BLaER1 (cell line): Measurements from ENCODE around the gene RBM23.

Experiments used
- H3K27ac ChIP-seq: shearing (Covaris generic); formaldehyde crosslinking; 2 replicates; pipeline ENCODE4 v1.8.1; 2022
- H3K27me3 ChIP-seq: shearing (Covaris generic); formaldehyde crosslinking; 2 replicates; pipeline ENCODE4 v1.8.1; 2022
- H3K36me3 ChIP-seq: shearing (Covaris generic); formaldehyde crosslinking; 2 replicates; pipeline ENCODE4 v1.8.1; 2022
- H3K4me1 ChIP-seq: shearing (Covaris generic); formaldehyde crosslinking; 2 replicates; pipeline ENCODE4 v1.8.1; 2022
- H3K4me2 ChIP-seq: shearing (Covaris generic); formaldehyde crosslinking; 2 replicates; pipeline ENCODE4 v1.8.1; 2022
- H3K4me3 ChIP-seq: shearing (Covaris generic); formaldehyde crosslinking; 2 replicates; pipeline ENCODE4 v1.8.1; 2022
- H3K9ac ChIP-seq: shearing (Covaris generic); formaldehyde crosslinking; 2 replicates; pipeline ENCODE4 v1.8.1; 2022
- H3K9me3 ChIP-seq: shearing (Covaris generic); formaldehyde crosslinking; 2 replicates; pipeline ENCODE4 v1.8.1; 2022
- H4K20me1 ChIP-seq: shearing (Covaris generic); formaldehyde crosslinking; 2 replicates; pipeline ENCODE4 v1.8.1; 2022
- Cebpa-rat ChIP-seq: shearing (Covaris generic); IDR thresholded peaks from 2 replicates; pipeline ENCODE4 v1.8.1; 2022

The RBM23 gene

GRCh38 chr14:22900081-22900799, 18.7 kb downstream of the RBM23 start:
- Histone ChIP-seq H3K4me1 (no peaks in the 10 kb centered on the region), H3K9me3 (no peaks in the 10 kb centered on the region), H4K20me1 (0 out of 2 replicates have a peak, but pooled peaks cover 16% of the 10 kb centered on the region), H3K36me3 (peaks cover 87% of the 10 kb centered on the region), H3K9ac (no peak overlapping the region), H3K4me2 (no peak overlapping the region), H3K27ac (no peak overlapping the region), H3K4me3 (no peak overlapping the region), H3K27me3 (0 out of 2 replicates have a peak, but pooled peaks cover 3% of the 10 kb centered on the region)
- no peak for TF ChIP-seq Cebpa-rat

GRCh38 chr14:22898302-22899090, 20.5 kb downstream of the RBM23 start:
- no peak overlapping the region for H3K9ac ChIP-seq
- no peak for TF ChIP-seq Cebpa-rat
- H4K20me1 ChIP-seq = 0 out of 2 replicates have a peak, but pooled peaks cover 16% of the 10 kb centered on the region
- H3K36me3 ChIP-seq = peaks cover 69% of the 10 kb centered on the region
- 0 out of 2 replicates have a peak, but pooled peaks cover 3% of the 10 kb centered on the region for H3K27me3 ChIP-seq
- no peaks in the 10 kb centered on the region for H3K4me1 ChIP-seq
- no peak overlapping the region for H3K4me2 ChIP-seq
- H3K4me3 ChIP-seq = no peak overlapping the region
- H3K9me3 ChIP-seq = no peaks in the 10 kb centered on the region
- no peak overlapping the region for H3K27ac ChIP-seq

- 0 out of 2 replicates have a peak, but pooled peaks cover 3% of the 10 kb centered on the region for H3K27me3 ChIP-seq
- no peak for TF ChIP-seq Cebpa-rat
- peaks cover 58% of the 10 kb centered on the region for H3K36me3 ChIP-seq
These were observed 21.6 kb downstream of the RBM23 start for GRCh38 chr14:22897357-22897756.

GRCh38 chr14:22896760-22897159, 22.2 kb downstream of the RBM23 start:
- H3K36me3 ChIP-seq = peaks cover 52% of the 10 kb centered on the region

More at GRCh38 chr14:22897357-22897756, 21.6 kb downstream of the RBM23 start:
- no peak overlapping the region for H3K4me3 ChIP-seq
- H3K4me1 ChIP-seq = no peaks in the 10 kb centered on the region
- H4K20me1 ChIP-seq = 0 out of 2 replicates have a peak, but pooled peaks cover 16% of the 10 kb centered on the region
- H3K9ac ChIP-seq = no peak overlapping the region
- no peak overlapping the region for H3K4me2 ChIP-seq
- no peaks in the 10 kb centered on the region for H3K9me3 ChIP-seq
- H3K27ac ChIP-seq = no peak overlapping the region

GRCh38 chr14:22896356-22896755, 22.6 kb downstream of the RBM23 start:
- TF ChIP-seq Cebpa-rat = no peak
- Histone ChIP-seq H3K4me2 (no peak overlapping the region), H3K36me3 (peaks cover 48% of the 10 kb centered on the region), H3K9me3 (no peaks in the 10 kb centered on the region), H3K27me3 (0 out of 2 replicates have a peak, but pooled peaks cover 3% of the 10 kb centered on the region), H3K27ac (no peak overlapping the region), H3K4me1 (no peaks in the 10 kb centered on the region), H3K9ac (no peak overlapping the region), H3K4me3 (no peak overlapping the region), H4K20me1 (0 out of 2 replicates have a peak, but pooled peaks cover 8% of the 10 kb centered on the region)

More at GRCh38 chr14:22896760-22897159, 22.2 kb downstream of the RBM23 start:
- H3K9ac ChIP-seq = no peak overlapping the region
- no peak overlapping the region for H3K27ac ChIP-seq
- TF ChIP-seq Cebpa-rat = no peak
- H3K4me1 ChIP-seq = no peaks in the 10 kb centered on the region
- H4K20me1 ChIP-seq = 0 out of 2 replicates have a peak, but pooled peaks cover 12% of the 10 kb centered on the region
- H3K4me2 ChIP-seq = no peak overlapping the region
- H3K9me3 ChIP-seq = no peaks in the 10 kb centered on the region
- H3K4me3 ChIP-seq = no peak overlapping the region
- H3K27me3 ChIP-seq = 0 out of 2 replicates have a peak, but pooled peaks cover 3% of the 10 kb centered on the region

- H3K9me3 ChIP-seq = no peaks in the 10 kb centered on the region
- no peak overlapping the region for H3K9ac ChIP-seq
- no peaks in the 10 kb centered on the region for H4K20me1 ChIP-seq
- no peak overlapping the region for H3K27ac ChIP-seq
- H3K4me3 ChIP-seq = no peak overlapping the region
- no peak overlapping the region for H3K4me2 ChIP-seq
- 0 out of 2 replicates have a peak, but pooled peaks cover 3% of the 10 kb centered on the region for H3K27me3 ChIP-seq
- H3K36me3 ChIP-seq = peaks cover 38% of the 10 kb centered on the region
- no peak for TF ChIP-seq Cebpa-rat
- peaks cover 2% of the 10 kb centered on the region for H3K4me1 ChIP-seq
These were observed 23.5 kb downstream of the RBM23 start for GRCh38 chr14:22895402-22895801.

GRCh38 chr14:22893706-22894105, 25.2 kb downstream of the RBM23 start:
- TF ChIP-seq Cebpa-rat = no peak
- no peak overlapping the region for H3K27ac ChIP-seq

GRCh38 chr14:22892488-22892887, 26.5 kb downstream of the RBM23 start:
- Histone ChIP-seq H3K4me2 (no peak overlapping the region), H3K4me1 (peaks cover 31% of the 10 kb centered on the region), H3K4me3 (no peak overlapping the region), H3K36me3 (peaks cover 12% of the 10 kb centered on the region; the same call in 1 of the 2 replicates), H3K9me3 (no peaks in the 10 kb centered on the region), H4K20me1 (no peaks in the 10 kb centered on the region), H3K27me3 (no peaks in the 10 kb centered on the region), H3K27ac (no peak overlapping the region; the same call in 1 of the 2 replicates), H3K9ac (no peak overlapping the region)
- no peak for TF ChIP-seq Cebpa-rat

More at GRCh38 chr14:22893706-22894105, 25.2 kb downstream of the RBM23 start:
- H3K4me1 ChIP-seq = peaks cover 19% of the 10 kb centered on the region
- H3K27me3 ChIP-seq = no peaks in the 10 kb centered on the region
- no peak overlapping the region for H3K4me3 ChIP-seq
- H3K36me3 ChIP-seq = peaks cover 23% of the 10 kb centered on the region
- no peak overlapping the region for H3K9ac ChIP-seq
- no peaks in the 10 kb centered on the region for H4K20me1 ChIP-seq
- no peak overlapping the region for H3K4me2 ChIP-seq
- no peaks in the 10 kb centered on the region for H3K9me3 ChIP-seq

- no peak for TF ChIP-seq Cebpa-rat
- H3K4me2 ChIP-seq = peak overlapping the region; percentile 85; the same call in 1 of the 2 replicates
These were observed 28.5 kb downstream of the RBM23 start for GRCh38 chr14:22890416-22890815.

GRCh38 chr14:22888662-22889061, 30.3 kb downstream of the RBM23 start:
- peaks cover 69% of the 10 kb centered on the region for H3K4me1 ChIP-seq

More at GRCh38 chr14:22890416-22890815, 28.5 kb downstream of the RBM23 start:
- H3K27ac ChIP-seq = no peak overlapping the region
- H3K9ac ChIP-seq = no peak overlapping the region
- H3K4me1 ChIP-seq = peaks cover 52% of the 10 kb centered on the region
- no peaks in the 10 kb centered on the region for H3K36me3 ChIP-seq
- H3K27me3 ChIP-seq = no peaks in the 10 kb centered on the region
- H3K4me3 ChIP-seq = no peak overlapping the region
- no peaks in the 10 kb centered on the region for H3K9me3 ChIP-seq
- H4K20me1 ChIP-seq = no peaks in the 10 kb centered on the region

More at GRCh38 chr14:22888662-22889061, 30.3 kb downstream of the RBM23 start:
- H4K20me1 ChIP-seq = no peaks in the 10 kb centered on the region
- no peak overlapping the region; the same call in 1 of the 2 replicates for H3K4me3 ChIP-seq
- peak overlapping the region; percentile 76 for H3K27ac ChIP-seq
- H3K27me3 ChIP-seq = no peaks in the 10 kb centered on the region
- no peaks in the 10 kb centered on the region for H3K36me3 ChIP-seq
- no peak for TF ChIP-seq Cebpa-rat
- peak overlapping the region; percentile 85 for H3K4me2 ChIP-seq
- peak overlapping the region; percentile 56 for H3K9ac ChIP-seq
- H3K9me3 ChIP-seq = no peaks in the 10 kb centered on the region
